A549 (cell line): ENCODE measurements around the gene IRF4. TPM values are rescaled to one million over a fixed set of nuclear protein-coding genes. Genes with fewer than 3 reads are reported as not detected.

Experiments used
- ATAC-seq, 2 experiments: fragments of 200-7000 bp in 1 of 2; fragments of >200 bp in 1 of 2; cut with Nextera tagmentation in 1 of 2; cut with Tn5 transposase in 1 of 2; 3 replicates each; pipeline versions ENCODE4 v1.8.0 to v1.9.1; 2018 to 2020; ENCODE audit warnings: mild to moderate bottlenecking in 1 of 2, moderate library complexity in 1 of 2
- CTCF ChIA-PET: fragments of 300-600 bp; sonication (Branson Sonifier 250); formaldehyde crosslinking; extraction: SDS; loops from one replicate; lab custom pipeline; 2021; ENCODE audit warnings: antibody characterized with exemption, inconsistent platforms; lab: Yijun Ruan, JAX
- POLR2A ChIA-PET: fragments of 350-600 bp; formaldehyde crosslinking; extraction: SDS; loops from one replicate; lab custom pipeline; 2021; ENCODE audit warnings: antibody characterized with exemption, inconsistent platforms; lab: Yijun Ruan, JAX
- DNase-seq, 2 experiments: peaks; one replicate each; pipeline versions ENCODE4 v3.0.0 to v3.0.0-alpha.2; 2011 to 2016; ENCODE audit warnings: low read depth in 1 of 2, low spot score in 1 of 2
- FAIRE-seq: peaks from 2 replicates; lab custom pipeline; 2011; peaks lifted over from hg19 to GRCh38; lab: Jason Lieb, UNC
- H3K27ac ChIP-seq, 2 experiments: fragments of >200 bp; sonication (Bioruptor Twin); formaldehyde crosslinking; 3 replicates each; pipeline ENCODE4 v1.5.1; 2016 to 2017
- H3K4me1 ChIP-seq: fragments of >200 bp; sonication (Bioruptor Twin); formaldehyde crosslinking; 3 replicates; pipeline ENCODE4 v1.6.1; 2016
- H3K4me2 ChIP-seq: fragments of >200 bp; sonication (Bioruptor Twin); formaldehyde crosslinking; 3 replicates; pipeline ENCODE4 v1.6.1; 2016
- H3K4me3 ChIP-seq: fragments of >200 bp; sonication (Bioruptor Twin); formaldehyde crosslinking; 3 replicates; pipeline ENCODE4 v1.5.1; 2016
- H3K9me3 ChIP-seq: fragments of >200 bp; sonication (Bioruptor Twin); formaldehyde crosslinking; 3 replicates; pipeline ENCODE4 v1.6.1; 2016
- ATOH8 ChIP-seq: fragments of 250-450 bp; sonication (Bioruptor Pico); IDR thresholded peaks from 2 replicates; pipeline ENCODE4 v1.5.0; 2020; ENCODE audit warnings: low read depth, mild to moderate bottlenecking, moderate library complexity
- CBX2 ChIP-seq: fragments of 200-600 bp; sonication (generic); IDR thresholded peaks from 2 replicates; pipeline ENCODE4 v1.6.1; 2016; ENCODE audit warnings: low read depth, mild to moderate bottlenecking, borderline replicate concordance
- CBX8 ChIP-seq: fragments of 200-600 bp; sonication (generic); IDR thresholded peaks from 2 replicates; pipeline ENCODE4 v1.6.1; 2016
- CHD4 ChIP-seq: fragments of 200-600 bp; sonication (generic); IDR thresholded peaks from 2 replicates; pipeline ENCODE4 v1.6.1; 2016; ENCODE audit warnings: antibody characterized with exemption, mild to moderate bottlenecking, borderline replicate concordance
- CTCF ChIP-seq: fragments of >200 bp; sonication (Bioruptor Twin); formaldehyde crosslinking; IDR thresholded peaks from 3 replicates; pipeline ENCODE4 v1.5.1; 2016
- EHF ChIP-seq: fragments of 250-450 bp; sonication (Bioruptor Pico); IDR thresholded peaks from 2 replicates; pipeline ENCODE4 v1.5.0; 2020; ENCODE audit warnings: mild to moderate bottlenecking
- EHMT2 ChIP-seq: fragments of 200-600 bp; sonication (generic); IDR thresholded peaks from 2 replicates; pipeline ENCODE4 v1.6.1; 2016; ENCODE audit warnings: antibody characterized with exemption, low read depth, mild to moderate bottlenecking, moderate library complexity
- GATA3 ChIP-seq: IDR thresholded peaks from 2 replicates; pipeline ENCODE4 v1.6.1; 2012; ENCODE audit warnings: borderline replicate concordance
- HDAC2 ChIP-seq: fragments of 200-600 bp; sonication (generic); IDR thresholded peaks from 2 replicates; pipeline ENCODE4 v1.6.1; 2016
- HOXA7 ChIP-seq: fragments of 250-450 bp; sonication (Bioruptor Pico); IDR thresholded peaks from 2 replicates; pipeline ENCODE4 v1.5.0; 2020; ENCODE audit warnings: mild to moderate bottlenecking, moderate library complexity
- JUNB ChIP-seq: fragments of >200 bp; sonication (Bioruptor Twin); formaldehyde crosslinking; IDR thresholded peaks from 2 replicates; pipeline ENCODE4 v1.6.1; 2016
- RAD21 ChIP-seq, 2 experiments: fragments of >200 bp in 1 of 2; sonication (Bioruptor Twin) in 1 of 2; formaldehyde crosslinking in 1 of 2; IDR thresholded peaks in 1 of 2; conservative IDR thresholded peaks in 1 of 2; 2 replicates in 1 of 2; 3 replicates in 1 of 2; pipeline ENCODE4 v1.6.1; 2012 to 2018; ENCODE audit warnings: inconsistent platforms in 1 of 2
- RARB ChIP-seq: fragments of 250-450 bp; sonication (Bioruptor Pico); IDR thresholded peaks from 2 replicates; pipeline ENCODE4 v1.8.0; 2021; ENCODE audit warnings: mild to moderate bottlenecking, moderate library complexity
- SREBF2 ChIP-seq: fragments of 450-650 bp; IDR thresholded peaks from 2 replicates; pipeline ENCODE4 v1.6.1; 2014; ENCODE audit warnings: mild to moderate bottlenecking, moderate library complexity
- TFCP2L1 ChIP-seq: fragments of 250-450 bp; sonication (Bioruptor Pico); IDR thresholded peaks from 2 replicates; pipeline ENCODE4 v1.5.0; 2021; ENCODE audit warnings: mild to moderate bottlenecking
- USF2 ChIP-seq: fragments of 450-650 bp; IDR thresholded peaks from 2 replicates; pipeline ENCODE4 v1.6.1; 2014; ENCODE audit warnings: antibody characterized with exemption
- ZNF302 ChIP-seq: fragments of 250-450 bp; sonication (Bioruptor Pico); IDR thresholded peaks from 2 replicates; pipeline ENCODE4 v1.9.0; 2021; ENCODE audit warnings: inconsistent platforms, mild to moderate bottlenecking, moderate library complexity
- ZSCAN20 ChIP-seq: fragments of 250-450 bp; sonication (Bioruptor Pico); IDR thresholded peaks from 2 replicates; pipeline ENCODE4 v1.8.0; 2022; ENCODE audit warnings: mild to moderate bottlenecking, moderate library complexity
- WGBS: methylation state at CpG from one replicate; pipeline ENCODE4 v1.1.6; 2017; ENCODE audit errors: missing lambda C conversion rate; 5-methylcytosine and 5-hydroxymethylcytosine counted together
- polyA plus RNA-seq, 4 experiments: library from polyadenylated mRNA; depleted of rRNA in 3 of 4; stranded (reverse); fragments of >200 nt; fragmentation: RNase III in 1 of 4; extraction: RNeasy Plus Mini Kit Qiagen cat#74134 plus additional on column Dnase treatment in 1 of 4; gene quantifications; 2 replicates in 3 of 4; 3 replicates in 1 of 4; pipeline ENCODE4 v1.2.3, GENCODE V29; 2011 to 2017
- TF ChIP-seq, protein P1 (sequence below): fragments of >200 bp; sonication (Bioruptor Twin); formaldehyde crosslinking; IDR thresholded peaks from 3 replicates; pipeline ENCODE4 v1.6.1; 2016

Gene IRF4
- polyA plus RNA-seq, 2 of the 4 experiments (the other 2 are of a cell fraction) = 0.03 TPM

GRCh38 chr6:355373-356208, 36.0 kb upstream of the IRF4 start:
- no peak for ATAC-seq
- FAIRE-seq = no peak
- no peak for DNase-seq
- Histone ChIP-seq H3K4me3 (no peak overlapping the region), H3K9me3 (no peaks in the 10 kb centered on the region), H3K27ac (no peak overlapping the region), H3K4me1 (no peaks in the 10 kb centered on the region), H3K4me2 (no peak overlapping the region)
- CTCF ChIA-PET = interaction anchor here (0.6 kb wide), 1 partner anchor 991 kb away, joined by 4 read pairs; no protein-coding TSS in a partner anchor
- POLR2A ChIA-PET = no interaction called here
- WGBS = 87% methylated on average over 9 of the region's 9 CpGs
- TF ChIP-seq USF2 = no peak
- no peak for TF ChIP-seq RARB
- no peak for TF ChIP-seq CTCF

GRCh38 chr6:356828-357251, 34.7 kb upstream of the IRF4 start:
- Histone ChIP-seq H3K4me2 (no peak overlapping the region), H3K4me1 (no peaks in the 10 kb centered on the region), H3K9me3 (no peaks in the 10 kb centered on the region), H3K4me3 (no peak overlapping the region), H3K27ac (no peak overlapping the region)
- no peak for ATAC-seq
- no peak for DNase-seq
- FAIRE-seq = no peak
- CTCF ChIA-PET = no interaction called here
- POLR2A ChIA-PET = no interaction called here
- WGBS = 90% methylated on average over 2 of the region's 11 CpGs
- TF ChIP-seq RAD21 (conservative IDR thresholded peaks at IDR 0.05 in 1 of 2, IDR thresholded peaks at IDR 0.05 in 1 of 2) (no peak), CHD4 (no peak), TFCP2L1 (CRISPR knock-in tag) (no peak), SREBF2 (no peak), CBX2 (no peak), EHMT2 (no peak), GATA3 (no peak), HOXA7 (CRISPR knock-in tag) (no peak), JUNB (no peak), ZSCAN20 (CRISPR knock-in tag) (no peak), ZNF302 (CRISPR knock-in tag) (no peak), EHF (CRISPR knock-in tag) (no peak), CTCF (no peak), ATOH8 (CRISPR knock-in tag) (no peak), HDAC2 (no peak), CBX8 (no peak)
- TF ChIP-seq, protein P1, sequence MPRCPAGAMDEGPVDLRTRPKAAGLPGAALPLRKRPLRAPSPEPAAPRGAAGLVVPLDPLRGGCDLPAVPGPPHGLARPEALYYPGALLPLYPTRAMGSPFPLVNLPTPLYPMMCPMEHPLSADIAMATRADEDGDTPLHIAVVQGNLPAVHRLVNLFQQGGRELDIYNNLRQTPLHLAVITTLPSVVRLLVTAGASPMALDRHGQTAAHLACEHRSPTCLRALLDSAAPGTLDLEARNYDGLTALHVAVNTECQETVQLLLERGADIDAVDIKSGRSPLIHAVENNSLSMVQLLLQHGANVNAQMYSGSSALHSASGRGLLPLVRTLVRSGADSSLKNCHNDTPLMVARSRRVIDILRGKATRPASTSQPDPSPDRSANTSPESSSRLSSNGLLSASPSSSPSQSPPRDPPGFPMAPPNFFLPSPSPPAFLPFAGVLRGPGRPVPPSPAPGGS = no peak
